Fibroblast of lung (primary cell): ENCODE results near the gene PACSIN2.

Experiments used
- CTCF ChIP-seq, 2 donors: IDR thresholded peaks in 1 of 2; conservative IDR thresholded peaks in 1 of 2; 1 replicate in 1 of 2; 2 replicates in 1 of 2; pipeline ENCODE4 v1.5.1; 2011 to 2012; ENCODE audit warnings: low read length in 2 of 2, control low read depth in 1 of 2, inconsistent platforms in 1 of 2, low read depth in 1 of 2, mild to moderate bottlenecking in 1 of 2
- EZH2 ChIP-seq: IDR thresholded peaks from 2 replicates; pipeline ENCODE4 v1.5.1; 2012; ENCODE audit warnings: low read length, control low read depth, mild to moderate bottlenecking; ENCODE audit errors: missing control alignments

DNA sequence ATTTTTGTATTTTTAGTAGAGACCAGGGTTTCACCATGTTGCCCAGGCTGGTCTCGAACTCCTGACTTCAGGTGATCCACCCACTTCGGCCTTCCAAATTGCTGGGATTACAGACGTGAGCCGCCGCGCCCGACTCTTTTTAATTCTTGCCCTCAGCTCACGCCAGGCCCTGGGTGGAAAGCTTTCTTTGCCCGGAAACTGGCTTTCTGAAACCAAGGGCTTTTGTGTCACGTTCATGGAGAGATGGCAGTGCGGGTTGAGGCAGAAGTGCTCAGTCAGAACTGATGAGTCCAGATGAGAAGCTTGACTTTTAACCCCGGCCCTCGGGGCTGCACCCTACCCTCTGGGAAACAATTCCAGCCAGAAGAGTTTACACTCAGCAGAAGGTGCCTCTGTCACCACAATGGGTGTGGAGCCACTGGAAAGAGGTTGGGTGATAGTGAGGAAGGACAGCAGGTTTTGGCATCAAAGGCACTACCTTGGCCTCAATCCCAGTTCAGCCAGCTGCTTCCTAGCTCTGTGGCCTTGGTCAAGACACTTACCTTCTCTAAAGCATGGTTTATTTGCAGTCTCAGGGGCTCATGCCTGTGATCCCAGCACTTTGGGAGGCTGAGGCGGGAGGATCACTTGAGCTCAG lies 157.0 kb downstream of the PACSIN2 start:
- TF ChIP-seq EZH2 (no peak), CTCF (conservative IDR thresholded peaks at IDR 0.05 in 1 of 2, IDR thresholded peaks at IDR 0.05 in 1 of 2; ENCODE audit: low read depth in 1 of 2, low read length in 2 of 2) (no peak)
